Upper lobe of left lung (tissue), 6 donors: ENCODE data around the gene TAF15. TPM values are rescaled to one million over a fixed set of nuclear protein-coding genes. Genes with fewer than 3 reads are reported as not detected.

Source experiments
- ATAC-seq, 2 donors: fragments of 200-7000 bp; cut with Tn5 transposase; one replicate each; pipeline ENCODE4 v1.9.1; 2022; ENCODE audit warnings: mild to moderate bottlenecking in 2 of 2, moderate library complexity in 2 of 2; ENCODE audit not compliant: low FRiP score in 2 of 2
- DNase-seq, 2 donors: peaks; one replicate each; pipeline ENCODE4 v3.0.0-alpha.2; 2019 to 2020
- H3K27ac ChIP-seq, 4 donors: fragments of 200-600 bp; sonication (generic); one replicate each; pipeline ENCODE4 v1.5.1; 2016 to 2019
- H3K27me3 ChIP-seq, 4 donors: fragments of 200-600 bp; sonication (generic); one replicate each; pipeline ENCODE4 v1.5.1; 2017 to 2019
- H3K36me3 ChIP-seq, 4 donors: fragments of 200-600 bp; sonication (generic); one replicate each; pipeline ENCODE4 v1.5.1; 2016 to 2019
- H3K4me1 ChIP-seq, 4 donors: fragments of 200-600 bp; sonication (generic); one replicate each; pipeline ENCODE4 v1.5.1; 2018 to 2019
- H3K4me3 ChIP-seq, 4 donors: fragments of 200-600 bp; sonication (generic); one replicate each; pipeline ENCODE4 v1.5.1; 2017 to 2019; ENCODE audit warnings: mild to moderate bottlenecking in 2 of 4, moderate library complexity in 1 of 4
- H3K9me3 ChIP-seq, 4 donors: fragments of 200-600 bp; sonication (generic); one replicate each; pipeline ENCODE4 v1.5.1; 2018 to 2019
- EP300 ChIP-seq, 4 donors: sonication (generic); formaldehyde crosslinking; IDR thresholded peaks; one replicate each; pipeline ENCODE4 v1.5.1; 2017; ENCODE audit warnings: antibody characterized with exemption in 4 of 4, control low read depth in 2 of 4
- POLR2A ChIP-seq, 4 donors: fragments of 450-650 bp; IDR thresholded peaks; one replicate each; pipeline ENCODE4 v1.5.1; 2016 to 2017; ENCODE audit warnings: antibody characterized with exemption in 4 of 4, mild to moderate bottlenecking in 2 of 4
- POLR2AphosphoS5 ChIP-seq, 2 donors: sonication (generic); formaldehyde crosslinking; IDR thresholded peaks; one replicate each; pipeline ENCODE4 v1.5.1; 2017; ENCODE audit warnings: antibody characterized with exemption in 2 of 2
- WGBS, 2 donors: methylation state at CpG; one replicate each; pipeline ENCODE4 v1.1.5; 2017 to 2018; 5-methylcytosine and 5-hydroxymethylcytosine counted together
- total RNA-seq, 6 donors: library from RNA; depleted of rRNA in 4 of 6; stranded (reverse); fragments of >200 nt in 4 of 6; gene quantifications; one replicate each; pipeline versions ENCODE4 v1.1.0 to v1.2.1, GENCODE V29; 2016 to 2021
- TF ChIP-seq, protein P1 (sequence below), 6 experiments: fragments of 450-650 bp in 4 of 6; fragments of 200-600 bp in 2 of 6; sonication (generic) in 2 of 6; IDR thresholded peaks; one replicate each; pipeline ENCODE4 v1.5.1; 2016 to 2019; ENCODE audit warnings: antibody characterized with exemption in 6 of 6
- donor health status: DM: no; HTN: no; CAD: no; lungs with moderate emphysema.
- donor health status: DM: no; HTN: yes; CAD: no; lungs with severe emphysema.

Gene TAF15
- total RNA-seq, 6 donors from 2014 or later: 42.4 to 137 (median 93.0) TPM

- no peaks in the 10 kb centered on the region for H3K9me3 ChIP-seq
- no peak overlapping the region for H3K4me3 ChIP-seq
- TF ChIP-seq, protein P1, sequence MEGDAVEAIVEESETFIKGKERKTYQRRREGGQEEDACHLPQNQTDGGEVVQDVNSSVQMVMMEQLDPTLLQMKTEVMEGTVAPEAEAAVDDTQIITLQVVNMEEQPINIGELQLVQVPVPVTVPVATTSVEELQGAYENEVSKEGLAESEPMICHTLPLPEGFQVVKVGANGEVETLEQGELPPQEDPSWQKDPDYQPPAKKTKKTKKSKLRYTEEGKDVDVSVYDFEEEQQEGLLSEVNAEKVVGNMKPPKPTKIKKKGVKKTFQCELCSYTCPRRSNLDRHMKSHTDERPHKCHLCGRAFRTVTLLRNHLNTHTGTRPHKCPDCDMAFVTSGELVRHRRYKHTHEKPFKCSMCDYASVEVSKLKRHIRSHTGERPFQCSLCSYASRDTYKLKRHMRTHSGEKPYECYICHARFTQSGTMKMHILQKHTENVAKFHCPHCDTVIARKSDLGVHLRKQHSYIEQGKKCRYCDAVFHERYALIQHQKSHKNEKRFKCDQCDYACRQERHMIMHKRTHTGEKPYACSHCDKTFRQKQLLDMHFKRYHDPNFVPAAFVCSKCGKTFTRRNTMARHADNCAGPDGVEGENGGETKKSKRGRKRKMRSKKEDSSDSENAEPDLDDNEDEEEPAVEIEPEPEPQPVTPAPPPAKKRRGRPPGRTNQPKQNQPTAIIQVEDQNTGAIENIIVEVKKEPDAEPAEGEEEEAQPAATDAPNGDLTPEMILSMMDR (IDR thresholded peaks at IDR 0.05): no peak
- TF ChIP-seq POLR2A (IDR thresholded peaks at IDR 0.05) (no peak), POLR2AphosphoS5 (IDR thresholded peaks at IDR 0.05) (no peak), EP300 (IDR thresholded peaks at IDR 0.05) (no peak)
- 52 to 71% methylated on average over 7 to 8 of the region's 10 CpGs for WGBS, 2 donors
- DNase-seq (peak in 1 of 2 donors; percentile 84), ATAC-seq (peak in 1 of 2 donors; percentile 79)
- H3K27me3 ChIP-seq: no peaks in the 10 kb centered on the region
- H3K36me3 ChIP-seq: no peaks in the 10 kb centered on the region
- H3K4me1 ChIP-seq: peaks cover 36 to 54% (median 51%) of the 10 kb centered on the region in 4 donors
- peak overlapping the region; percentile 54 to 82 (median 74) for H3K27ac ChIP-seq
Measured at GRCh38 chr17:35773679-35774425, 35.4 kb upstream of the TAF15 start.

GRCh38 chr17:35774499-35774898 lies 34.8 kb upstream of the TAF15 start:
- no peak for TF ChIP-seq POLR2AphosphoS5 (IDR thresholded peaks at IDR 0.05)
- TF ChIP-seq, protein P1 (IDR thresholded peaks at IDR 0.05): no peak
- TF ChIP-seq POLR2A (IDR thresholded peaks at IDR 0.05): no peak
- no peak for TF ChIP-seq EP300 (IDR thresholded peaks at IDR 0.05)
- Histone ChIP-seq H3K27me3 (no peaks in the 10 kb centered on the region), H3K4me3 (no peak overlapping the region), H3K36me3 (no peaks in the 10 kb centered on the region), H3K27ac (peak overlapping the region; percentile 54 to 82 (median 74)), H3K9me3 (no peaks in the 10 kb centered on the region), H3K4me1 (peaks cover 36 to 59% (median 57%) of the 10 kb centered on the region in 4 donors)
- 37 to 49% methylated on average over 3 to 5 of the region's 5 CpGs for WGBS, 2 donors
- ATAC-seq (peak in 1 of 2 donors; percentile 50), DNase-seq (peak in 1 of 2 donors; percentile 67)

GRCh38 chr17:35775039-35775438 lies 34.2 kb upstream of the TAF15 start:
- no peaks in the 10 kb centered on the region for H3K27me3 ChIP-seq
- no peaks in the 10 kb centered on the region for H3K9me3 ChIP-seq
- no peak for TF ChIP-seq POLR2A (IDR thresholded peaks at IDR 0.05)
- TF ChIP-seq, protein P1 (IDR thresholded peaks at IDR 0.05): no peak
- no peak for TF ChIP-seq POLR2AphosphoS5 (IDR thresholded peaks at IDR 0.05)
- no peak for TF ChIP-seq EP300 (IDR thresholded peaks at IDR 0.05)
- H3K4me1 ChIP-seq: peaks cover 36 to 63% (median 59%) of the 10 kb centered on the region in 4 donors
- H3K4me3 ChIP-seq: no peak overlapping the region
- H3K36me3 ChIP-seq: no peaks in the 10 kb centered on the region
- WGBS, 2 donors: 48 to 66% methylated on average over 4 to 5 of the region's 5 CpGs
- peak overlapping the region; percentile 54 to 82 (median 74) for H3K27ac ChIP-seq
- DNase-seq (no peak), ATAC-seq (no peak)

GRCh38 chr17:35775583-35775982 lies 33.7 kb upstream of the TAF15 start:
- Histone ChIP-seq H3K27me3 (no peaks in the 10 kb centered on the region), H3K4me3 (no peak overlapping the region), H3K9me3 (no peaks in the 10 kb centered on the region), H3K36me3 (no peaks in the 10 kb centered on the region), H3K4me1 (peaks cover 36 to 63% (median 59%) of the 10 kb centered on the region in 4 donors), H3K27ac (peak overlapping the region in 3 of 4 donors; percentile 22 to 82 (median 78))
- ATAC-seq (no peak), DNase-seq (no peak)
- TF ChIP-seq EP300 (IDR thresholded peaks at IDR 0.05) (no peak), POLR2A (IDR thresholded peaks at IDR 0.05) (no peak), POLR2AphosphoS5 (IDR thresholded peaks at IDR 0.05) (no peak)
- TF ChIP-seq, protein P1 (IDR thresholded peaks at IDR 0.05): no peak
- 38 to 46% methylated on average over 6 of the region's 6 CpGs for WGBS, 2 donors
